Suppressor macrophage treated with lipopolysaccharide for 4 hours (primary cell): ENCODE results near the gene C4A.
"Not testable (repeated sequence)": the region's sequence is repeated elsewhere in the genome, so short reads cannot be mapped to it uniquely, and the experiment has no call there.

Source experiments
- DNase-seq: peaks from one replicate; pipeline ENCODE4 v3.0.0-alpha.2; 2020

Gene C4A

DNA sequence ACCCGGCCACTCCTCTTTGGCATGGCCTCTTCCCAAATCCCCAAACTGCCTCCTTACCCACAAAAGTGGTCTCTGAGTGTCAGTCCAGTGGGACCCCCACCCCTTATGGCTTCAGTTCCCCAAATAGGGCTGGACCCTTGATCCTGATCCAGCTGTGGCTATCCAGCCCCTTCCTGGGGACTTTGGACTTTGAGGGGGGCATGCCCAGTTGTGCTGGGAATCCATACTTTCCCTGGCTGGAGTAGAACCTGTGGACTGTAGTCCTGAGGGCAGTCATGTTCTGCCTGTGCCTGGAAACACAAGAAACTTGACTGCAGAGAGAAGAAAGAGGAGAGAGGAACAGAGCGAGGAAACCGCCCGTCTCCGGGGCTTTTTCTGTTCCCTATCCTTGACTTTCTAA lies 55.3 kb downstream of the C4A start:
- DNase-seq: not testable (repeated sequence)

DNA sequence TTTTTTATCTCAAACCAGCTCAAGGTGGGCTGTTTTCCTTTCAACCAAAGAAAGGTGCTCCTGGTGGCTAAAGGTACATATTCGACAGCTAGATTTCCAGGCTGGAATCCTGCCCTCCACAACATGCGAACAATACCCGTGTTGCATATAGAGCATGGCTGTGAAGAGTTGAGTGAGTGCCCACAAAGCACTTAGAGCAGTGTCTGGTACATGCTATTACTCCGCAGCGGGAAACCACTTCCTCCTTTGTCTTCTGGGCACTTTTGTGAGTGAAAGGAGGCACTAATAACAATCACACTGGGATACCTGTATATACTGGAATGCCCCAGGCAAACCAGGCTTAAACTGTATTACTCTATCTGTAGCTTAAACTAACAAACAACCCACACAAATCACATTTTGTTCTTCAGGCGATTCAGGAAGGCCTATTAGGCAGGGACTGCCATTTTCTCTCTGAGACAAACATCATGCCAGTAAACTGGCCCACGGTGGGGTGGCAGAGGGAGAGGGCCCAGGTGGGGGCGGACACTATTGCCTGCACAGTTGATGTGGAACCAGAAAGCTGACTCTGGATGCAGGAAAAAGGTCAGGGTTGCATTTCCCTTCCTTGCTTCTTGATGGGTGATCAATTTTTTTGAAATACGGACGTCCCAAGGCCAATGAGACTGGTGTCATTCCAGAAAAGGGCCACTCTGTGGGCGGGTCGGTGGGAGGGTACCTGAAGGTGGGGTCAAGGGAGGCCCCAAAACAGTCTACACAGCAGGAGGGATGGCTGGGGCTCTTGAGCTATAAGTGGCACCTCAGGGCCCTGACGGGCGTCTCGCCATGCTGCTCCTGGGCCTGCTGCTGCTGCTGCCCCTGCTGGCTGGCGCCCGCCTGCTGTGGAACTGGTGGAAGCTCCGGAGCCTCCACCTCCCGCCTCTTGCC lies 56.0 kb downstream of the C4A start, which contains the start of gene CYP21A2:
CYP21A2 (plus strand) TSS at position 818 of the 927 bp plus-strand sequence; CDS start at position 826, 8 bp downstream.
- DNase-seq: not testable (repeated sequence)

GRCh38 chr6:32038878-32039277 lies 57.0 kb downstream of the C4A start:
- not testable (repeated sequence) for DNase-seq

DNA sequence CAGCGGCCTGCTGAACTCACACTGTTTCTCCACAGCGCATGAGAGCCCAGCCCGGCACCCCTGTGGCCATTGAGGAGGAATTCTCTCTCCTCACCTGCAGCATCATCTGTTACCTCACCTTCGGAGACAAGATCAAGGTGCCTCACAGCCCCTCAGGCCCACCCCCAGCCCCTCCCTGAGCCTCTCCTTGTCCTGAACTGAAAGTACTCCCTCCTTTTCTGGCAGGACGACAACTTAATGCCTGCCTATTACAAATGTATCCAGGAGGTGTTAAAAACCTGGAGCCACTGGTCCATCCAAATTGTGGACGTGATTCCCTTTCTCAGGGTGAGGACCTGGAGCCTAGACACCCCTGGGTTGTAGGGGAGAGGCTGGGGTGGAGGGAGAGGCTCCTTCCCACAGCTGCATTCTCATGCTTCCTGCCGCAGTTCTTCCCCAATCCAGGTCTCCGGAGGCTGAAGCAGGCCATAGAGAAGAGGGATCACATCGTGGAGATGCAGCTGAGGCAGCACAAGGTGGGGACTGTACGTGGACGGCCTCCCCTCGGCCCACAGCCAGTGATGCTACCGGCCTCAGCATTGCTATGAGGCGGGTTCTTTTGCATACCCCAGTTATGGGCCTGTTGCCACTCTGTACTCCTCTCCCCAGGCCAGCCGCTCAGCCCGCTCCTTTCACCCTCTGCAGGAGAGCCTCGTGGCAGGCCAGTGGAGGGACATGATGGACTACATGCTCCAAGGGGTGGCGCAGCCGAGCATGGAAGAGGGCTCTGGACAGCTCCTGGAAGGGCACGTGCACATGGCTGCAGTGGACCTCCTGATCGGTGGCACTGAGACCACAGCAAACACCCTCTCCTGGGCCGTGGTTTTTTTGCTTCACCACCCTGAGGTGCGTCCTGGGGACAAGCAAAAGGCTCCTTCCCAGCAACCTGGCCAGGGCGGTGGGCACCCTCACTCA lies 57.7 kb downstream of the C4A start:
- DNase-seq: not testable (repeated sequence)

- DNase-seq: not testable (repeated sequence)
These were observed 58.6 kb downstream of the C4A start for GRCh38 chr6:32040299-32041049.

GRCh38 chr6:32041050-32041321 lies 59.1 kb downstream of the C4A start:
- not testable (repeated sequence) for DNase-seq

DNA sequence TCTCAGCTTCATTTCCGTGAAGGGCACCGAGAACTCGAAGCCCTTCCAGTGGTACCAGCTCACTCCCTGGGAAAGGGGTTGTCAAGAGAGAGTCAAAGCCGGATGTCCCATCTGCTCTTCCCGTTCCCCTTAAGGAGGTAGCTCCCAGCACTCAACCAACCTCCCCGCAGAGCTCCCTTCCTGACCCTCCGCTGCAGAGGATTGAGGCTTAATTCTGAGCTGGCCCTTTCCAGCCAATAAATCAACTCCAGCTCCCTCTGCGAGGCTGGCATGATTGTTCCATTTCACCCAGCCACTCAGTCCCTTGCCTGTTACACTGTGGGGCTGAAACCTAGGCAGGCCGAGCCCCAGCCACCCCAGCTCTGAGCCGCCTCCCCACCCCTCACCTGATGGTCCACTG lies 59.5 kb downstream of the C4A start:
- DNase-seq: not testable (repeated sequence)

DNA sequence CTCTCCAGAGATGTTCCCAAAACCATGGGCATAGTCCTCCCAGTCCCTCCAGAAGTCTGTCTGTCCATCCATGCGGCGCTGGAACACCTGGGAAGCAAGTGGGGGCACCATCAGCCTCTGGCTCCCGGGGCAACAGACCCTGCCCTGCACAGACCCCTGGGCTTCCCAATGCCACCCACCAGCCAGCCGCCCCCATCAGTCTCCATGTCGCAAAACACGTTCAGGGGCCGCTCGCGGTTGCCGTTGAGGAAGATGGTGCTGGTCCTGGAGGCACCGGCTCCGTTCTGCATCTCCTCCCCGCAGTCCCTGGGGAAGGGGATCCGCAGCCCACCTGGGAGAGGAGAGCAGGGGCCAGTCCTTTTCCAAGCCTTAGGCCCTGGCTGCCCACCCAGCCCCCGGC lies 60.4 kb downstream of the C4A start:
- not testable (repeated sequence) for DNase-seq

DNA sequence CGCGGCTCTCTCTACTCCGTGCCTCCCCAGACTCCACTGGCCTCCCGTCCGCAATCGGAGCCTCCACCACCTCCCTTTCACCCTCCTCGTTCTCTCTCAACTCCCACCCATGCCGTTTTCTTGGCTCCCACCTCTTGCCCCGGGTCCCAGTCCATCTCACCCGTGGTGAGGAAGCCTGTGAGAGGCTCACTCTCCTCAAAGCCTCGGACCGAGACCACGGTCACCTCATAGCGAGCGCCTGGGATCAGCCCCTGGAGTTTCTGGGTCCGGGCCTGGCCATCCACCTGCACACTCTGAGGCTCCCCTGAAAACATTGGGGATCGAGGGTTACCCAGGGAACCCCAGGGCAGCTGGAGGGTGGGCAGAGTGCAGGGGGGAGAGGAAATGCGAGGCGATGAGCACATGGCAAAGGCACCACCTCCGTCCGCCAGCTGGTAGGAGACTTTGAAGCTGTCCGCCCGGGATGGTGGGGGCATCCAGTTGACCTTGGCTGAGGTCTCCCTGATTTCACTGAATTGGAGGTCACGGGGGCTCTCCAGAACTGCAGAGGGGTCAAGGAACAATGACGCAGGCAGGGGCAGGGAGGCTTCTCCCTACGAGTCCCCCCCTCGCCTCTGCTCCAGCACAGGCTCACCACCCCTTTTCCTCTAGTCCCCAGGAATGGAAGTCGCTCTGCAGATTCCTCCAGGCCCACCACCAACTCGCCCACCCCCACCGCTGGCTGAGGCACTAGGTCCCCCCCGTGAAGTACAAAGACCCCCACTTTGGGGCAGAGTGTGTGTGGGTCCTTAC lies 61.9 kb downstream of the C4A start:
- DNase-seq: not testable (repeated sequence)

GRCh38 chr6:32044916-32045315 lies 63.1 kb downstream of the C4A start:
- DNase-seq: not testable (repeated sequence)

GRCh38 chr6:32045811-32046449 lies 64.1 kb downstream of the C4A start:
- DNase-seq: no peak

DNA sequence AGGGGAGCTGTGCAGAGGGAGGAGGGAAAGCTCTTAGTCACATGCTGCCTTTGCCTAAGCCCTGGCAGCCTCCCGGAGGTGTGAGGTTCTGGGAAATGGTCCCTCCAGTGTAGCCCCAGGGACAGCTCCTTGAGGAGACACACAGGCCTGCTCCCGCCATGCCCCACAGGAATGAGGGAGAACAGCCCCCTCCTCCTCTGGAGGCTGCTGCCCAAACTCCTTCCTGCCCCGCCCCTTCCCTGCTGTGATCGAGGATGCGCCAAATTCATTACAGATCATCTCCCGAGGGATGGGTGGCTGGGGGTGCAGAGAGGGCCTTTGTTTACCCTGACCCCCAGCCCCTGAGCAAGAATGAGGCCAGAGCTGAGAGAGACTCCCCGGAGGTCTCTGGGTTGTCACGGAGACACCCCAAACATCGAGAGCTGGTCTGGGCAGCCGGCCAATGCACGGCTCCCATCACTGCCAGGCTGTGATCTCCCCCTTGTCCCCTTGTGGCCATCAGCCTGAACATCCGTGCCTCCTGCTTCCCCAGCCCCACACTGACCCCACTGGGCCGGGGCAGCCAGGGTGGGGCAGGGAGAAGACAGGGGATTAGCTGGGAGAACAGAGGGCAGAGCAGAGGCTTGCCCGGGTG lies 64.7 kb downstream of the C4A start:
- no peak for DNase-seq

DNA sequence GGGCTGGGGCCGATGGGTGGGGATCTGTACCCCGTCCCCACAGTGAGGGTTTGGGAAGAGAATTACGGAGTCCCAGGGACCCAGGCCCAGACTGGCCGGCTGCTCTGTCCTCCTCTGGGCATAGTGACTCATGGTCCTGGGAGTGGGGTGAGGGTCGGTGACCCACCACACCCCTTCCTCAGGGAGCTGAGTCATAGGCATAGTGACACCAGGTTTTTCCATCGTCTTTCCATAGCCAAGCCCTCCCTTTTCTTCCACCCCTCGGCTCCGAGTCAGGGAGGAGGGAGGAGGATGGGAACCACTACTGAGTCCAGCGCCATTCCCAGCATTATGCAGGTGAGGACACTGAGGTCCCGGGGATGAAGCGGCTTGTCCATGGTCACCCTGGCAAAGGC lies 65.2 kb downstream of the C4A start:
- DNase-seq: no peak

DNA sequence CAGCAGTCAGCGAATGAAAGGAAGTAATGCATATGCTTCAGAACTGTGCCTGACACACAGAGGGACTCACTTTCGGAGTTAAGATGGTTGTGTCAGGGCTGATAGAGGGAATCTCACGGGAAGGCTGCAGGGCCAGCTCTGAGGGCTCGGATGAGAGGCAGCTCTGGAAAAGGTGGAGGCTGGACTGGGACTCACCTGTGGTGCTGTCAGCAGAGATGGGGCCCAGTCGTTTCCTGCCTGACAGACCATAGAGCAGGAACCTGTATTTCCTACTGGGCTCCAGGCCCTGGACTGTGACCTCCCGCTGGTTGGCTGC lies 65.6 kb downstream of the C4A start:
- DNase-seq: no peak

DNA sequence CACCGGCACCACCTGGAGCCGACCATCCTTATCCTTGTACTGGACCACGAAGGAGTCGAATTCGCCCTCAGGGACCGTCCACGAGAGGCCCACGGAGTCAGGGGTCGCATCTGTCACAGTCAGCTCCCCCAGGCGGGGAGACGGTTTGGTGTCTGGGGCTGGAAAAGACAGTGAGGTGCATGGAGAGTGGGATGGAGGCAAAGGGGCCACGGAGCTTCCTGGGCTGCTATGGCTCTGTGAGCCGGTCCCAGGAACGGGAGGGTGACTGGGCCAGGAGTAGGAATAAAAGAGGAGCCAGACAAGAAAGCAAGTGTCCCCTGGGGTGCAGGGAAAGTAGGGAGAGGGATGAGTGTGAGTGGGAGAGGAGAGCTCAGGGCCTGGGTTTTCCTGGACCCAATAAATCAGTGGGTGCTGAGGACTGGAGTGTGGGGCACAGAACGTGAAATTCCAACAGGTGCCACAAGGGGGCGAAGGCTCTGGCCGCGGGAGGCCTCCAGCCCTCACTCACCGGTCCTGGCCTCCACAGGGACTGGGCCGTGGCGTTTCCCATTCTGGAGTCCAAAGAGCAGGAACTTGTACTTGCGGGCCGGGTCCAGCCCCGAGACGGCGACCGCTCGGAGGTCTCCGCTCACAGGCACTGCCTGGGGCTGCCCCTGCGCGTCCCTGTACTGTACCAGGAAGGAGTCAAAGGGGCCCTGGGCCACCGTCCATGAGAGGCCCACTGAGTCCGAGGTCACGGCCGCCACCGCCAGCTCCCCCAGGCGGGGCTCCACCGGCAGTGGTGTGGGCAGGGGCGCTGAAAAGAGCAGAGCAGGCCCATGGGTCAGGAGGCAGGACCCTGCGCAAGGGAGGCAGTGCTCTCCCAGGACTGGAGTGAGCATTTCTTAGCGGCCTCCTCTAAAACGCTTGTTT lies 66.3 kb downstream of the C4A start:
- DNase-seq: peak; percentile 70

DNA sequence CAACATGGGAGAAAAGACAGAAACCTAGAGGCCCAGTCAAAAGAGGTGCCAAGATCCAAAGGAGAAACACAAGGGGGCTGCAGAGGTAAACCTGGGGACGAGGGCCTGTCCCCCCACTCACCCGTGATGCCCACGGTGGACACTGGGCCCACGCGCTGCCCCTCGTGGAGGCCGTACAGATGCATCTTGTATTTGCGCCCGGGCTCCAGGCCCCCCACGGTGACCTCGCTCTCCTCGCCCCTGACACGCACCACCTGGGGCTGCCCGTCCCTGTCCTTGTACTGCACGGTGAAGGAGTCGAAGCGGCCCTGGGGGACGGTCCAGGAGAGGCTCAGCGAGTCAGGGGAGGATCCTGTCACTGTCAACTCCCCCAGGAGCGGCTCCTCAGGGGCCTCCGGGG lies 67.3 kb downstream of the C4A start:
- DNase-seq: not testable (repeated sequence)

- not testable (repeated sequence) for DNase-seq
These were observed 67.9 kb downstream of the C4A start for GRCh38 chr6:32049736-32050135.

DNA sequence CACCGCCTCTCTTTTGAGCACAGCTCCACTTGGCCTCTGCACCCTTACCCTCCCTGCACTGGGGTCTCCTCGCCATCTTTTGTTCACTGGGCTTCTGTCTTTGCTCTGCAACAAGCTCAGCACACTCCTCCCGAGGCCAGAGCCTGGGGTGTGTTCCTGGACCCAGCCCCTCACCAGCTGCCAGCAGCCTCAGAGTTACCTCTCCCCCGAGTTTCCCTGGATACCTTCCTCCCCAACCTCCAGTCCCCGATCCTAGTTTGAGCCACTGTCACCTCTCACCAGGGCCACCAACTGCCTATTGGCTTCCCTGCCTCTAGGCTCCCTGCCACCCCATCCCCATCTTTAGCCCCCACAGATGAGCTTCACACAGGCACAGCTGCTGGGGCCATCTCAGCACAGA lies 68.7 kb downstream of the C4A start:
- DNase-seq: no peak
